Neural progenitor cell (in vitro differentiated cells): ENCODE results near the gene FBN2.

Experiments
- EZH2phosphoT487 ChIP-seq: fragments of 200-600 bp; sonication (generic); IDR thresholded peaks from 2 replicates; pipeline ENCODE4 v1.6.1; 2017; ENCODE audit warnings: antibody characterized with exemption
- TF ChIP-seq, protein P1 (sequence below): fragments of 200-600 bp; sonication (generic); IDR thresholded peaks from 2 replicates; pipeline ENCODE4 v1.5.1; 2017; ENCODE audit warnings: antibody characterized with exemption, mild to moderate bottlenecking

DNA sequence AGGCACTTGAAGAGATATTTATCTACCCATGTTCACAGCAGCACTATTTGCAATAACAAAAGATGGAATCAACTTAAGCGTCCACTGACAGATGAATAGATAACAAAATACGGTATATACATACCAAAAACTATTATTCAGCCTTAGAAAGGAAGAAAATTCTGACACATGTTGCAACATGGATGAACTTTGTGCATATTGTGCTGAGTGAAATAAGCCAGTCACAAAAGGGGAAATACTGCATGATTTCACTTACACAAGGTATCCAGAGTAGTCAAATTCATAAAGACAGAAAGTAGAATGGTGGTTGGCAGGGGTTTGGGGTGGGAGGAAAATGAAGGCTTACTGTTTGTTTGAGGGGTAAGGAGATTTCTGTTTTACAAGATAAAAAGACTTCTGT lies 66.0 kb downstream of the FBN2 start:
- no peak for TF ChIP-seq EZH2phosphoT487
- TF ChIP-seq, protein P1, sequence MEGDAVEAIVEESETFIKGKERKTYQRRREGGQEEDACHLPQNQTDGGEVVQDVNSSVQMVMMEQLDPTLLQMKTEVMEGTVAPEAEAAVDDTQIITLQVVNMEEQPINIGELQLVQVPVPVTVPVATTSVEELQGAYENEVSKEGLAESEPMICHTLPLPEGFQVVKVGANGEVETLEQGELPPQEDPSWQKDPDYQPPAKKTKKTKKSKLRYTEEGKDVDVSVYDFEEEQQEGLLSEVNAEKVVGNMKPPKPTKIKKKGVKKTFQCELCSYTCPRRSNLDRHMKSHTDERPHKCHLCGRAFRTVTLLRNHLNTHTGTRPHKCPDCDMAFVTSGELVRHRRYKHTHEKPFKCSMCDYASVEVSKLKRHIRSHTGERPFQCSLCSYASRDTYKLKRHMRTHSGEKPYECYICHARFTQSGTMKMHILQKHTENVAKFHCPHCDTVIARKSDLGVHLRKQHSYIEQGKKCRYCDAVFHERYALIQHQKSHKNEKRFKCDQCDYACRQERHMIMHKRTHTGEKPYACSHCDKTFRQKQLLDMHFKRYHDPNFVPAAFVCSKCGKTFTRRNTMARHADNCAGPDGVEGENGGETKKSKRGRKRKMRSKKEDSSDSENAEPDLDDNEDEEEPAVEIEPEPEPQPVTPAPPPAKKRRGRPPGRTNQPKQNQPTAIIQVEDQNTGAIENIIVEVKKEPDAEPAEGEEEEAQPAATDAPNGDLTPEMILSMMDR: no peak
